HEK293T (cell line): ENCODE results near the gene KLHL29.

Experiments used
- FOXA1 ChIP-seq: fragments of 450-650 bp; IDR thresholded peaks from 2 replicates; pipeline ENCODE4 v1.6.1; 2016; ENCODE audit warnings: mild to moderate bottlenecking
- FOXM1 ChIP-seq: fragments of 450-650 bp; IDR thresholded peaks from 2 replicates; pipeline ENCODE4 v1.6.1; 2017; ENCODE audit warnings: mild to moderate bottlenecking, borderline replicate concordance
- NFRKB ChIP-seq: fragments of 450-650 bp; IDR thresholded peaks from 2 replicates; pipeline ENCODE4 v1.6.1; 2016; ENCODE audit warnings: mild to moderate bottlenecking, moderate library complexity
- SP1 ChIP-seq: fragments of 450-650 bp; IDR thresholded peaks from 2 replicates; pipeline ENCODE4 v1.6.1; 2017
- SUZ12 ChIP-seq: fragments of 450-650 bp; IDR thresholded peaks from 2 replicates; pipeline ENCODE4 v1.6.1; 2016; ENCODE audit warnings: mild to moderate bottlenecking
- ZNF384 ChIP-seq: fragments of 450-650 bp; IDR thresholded peaks from 2 replicates; pipeline ENCODE4 v1.6.1; 2016

DNA sequence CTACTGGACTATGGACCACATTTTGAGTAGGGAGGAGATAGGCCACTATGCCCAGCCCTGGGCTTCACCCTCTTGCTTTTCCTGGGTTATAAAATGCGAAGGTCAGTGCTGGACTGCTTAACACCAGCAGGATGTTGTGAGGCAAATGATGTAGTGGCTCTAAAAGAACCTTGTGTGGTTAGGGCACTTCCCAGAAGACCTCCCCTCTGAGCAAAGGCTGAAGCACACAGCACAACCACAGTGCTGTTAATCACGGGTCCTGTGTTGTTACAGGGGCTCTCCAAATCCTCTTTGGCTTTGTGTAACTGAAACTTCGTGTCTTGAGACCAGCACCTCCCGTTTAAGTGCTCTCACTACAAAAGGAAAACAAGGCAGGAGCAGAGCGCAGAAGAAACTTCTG is 166.9 kb downstream of the KLHL29 start:
- TF ChIP-seq FOXA1 (no peak), SP1 (no peak), ZNF384 (no peak), NFRKB (no peak), SUZ12 (no peak), FOXM1 (no peak)
